Measurements from ENCODE around the gene MRPS26.
"Not testable (repeated sequence)": the region's sequence is repeated elsewhere in the genome, so short reads cannot be mapped to it uniquely, and the experiment has no call there.

Gene MRPS26
- total RNA-seq: 21.6 to 24.2 reads per million in 2 donors

- DNase-seq: peak; percentile 63
These were observed at the start of gene MRPS26 for GRCh38 chr20:3045816-3046676. Gene MRPS26 (plus strand): TSS chr20:3046052. CDS start chr20:3046069, 17 bp downstream.

- no peak for DNase-seq
These were observed 47.1 kb upstream of the MRPS26 start for GRCh38 chr20:2998728-2999127.

GRCh38 chr20:3000852-3001523 lies 44.9 kb upstream of the MRPS26 start:
- DNase-seq: no peak

GRCh38 chr20:3003416-3003815 lies 42.4 kb upstream of the MRPS26 start:
- no peak for DNase-seq

GRCh38 chr20:3010985-3011723 lies 34.7 kb upstream of the MRPS26 start:
- DNase-seq: no peak

- DNase-seq: no peak
These were observed 34.1 kb upstream of the MRPS26 start for GRCh38 chr20:3011752-3012151.

GRCh38 chr20:3013771-3014170 lies 32.1 kb upstream of the MRPS26 start:
- no peak for DNase-seq

- DNase-seq: no peak
These were observed 31.7 kb upstream of the MRPS26 start for GRCh38 chr20:3014179-3014578.

- DNase-seq: no peak
These were observed 31.2 kb upstream of the MRPS26 start for GRCh38 chr20:3014662-3015061.

- DNase-seq: not testable (repeated sequence)
These were observed 30.6 kb upstream of the MRPS26 start for GRCh38 chr20:3015302-3015701.

GRCh38 chr20:3021327-3021726 lies 24.5 kb upstream of the MRPS26 start:
- DNase-seq: no peak

GRCh38 chr20:3021777-3022176 lies 24.1 kb upstream of the MRPS26 start:
- DNase-seq: no peak

GRCh38 chr20:3022559-3023490 lies 23.0 kb upstream of the MRPS26 start:
- DNase-seq: not testable (repeated sequence)

GRCh38 chr20:3027987-3028386 lies 17.9 kb upstream of the MRPS26 start:
- no peak for DNase-seq

GRCh38 chr20:3031524-3032147 lies 14.2 kb upstream of the MRPS26 start:
- DNase-seq: no peak

GRCh38 chr20:3032624-3033023 lies 13.2 kb upstream of the MRPS26 start:
- no peak for DNase-seq

GRCh38 chr20:3037654-3038053 lies 8.2 kb upstream of the MRPS26 start:
- no peak for DNase-seq

GRCh38 chr20:3038454-3038853 lies 7.4 kb upstream of the MRPS26 start:
- no peak for DNase-seq

GRCh38 chr20:3039426-3039825 lies 6.4 kb upstream of the MRPS26 start:
- no peak for DNase-seq

GRCh38 chr20:3040086-3040485 lies 5.8 kb upstream of the MRPS26 start:
- no peak for DNase-seq

GRCh38 chr20:3041854-3042409 lies 3.9 kb upstream of the MRPS26 start:
- no peak for DNase-seq
